Right lobe of liver (tissue), 6 donors: ENCODE results near the gene MINDY1. TPM values are rescaled to one million over a fixed set of nuclear protein-coding genes. Genes with fewer than 3 reads are reported as not detected.

Experiments
- ATAC-seq, 4 donors: fragments of 200-7000 bp; cut with Tn5 transposase; one replicate each; pipeline ENCODE4 v1.9.1; 2020; ENCODE audit warnings: mild to moderate bottlenecking in 4 of 4, moderate library complexity in 4 of 4
- DNase-seq, 3 donors: peaks; one replicate each; pipeline ENCODE4 v3.0.0-alpha.2; 2020
- H3K27ac ChIP-seq, 3 donors: fragments of 200-600 bp; one replicate each; pipeline ENCODE4 v1.8.0; 2022
- H3K27me3 ChIP-seq, 2 donors: fragments of 200-600 bp; one replicate each; pipeline ENCODE4 v1.8.0; 2022
- H3K36me3 ChIP-seq, 4 donors: fragments of 200-600 bp; sonication (generic) in 1 of 4; one replicate each; pipeline versions ENCODE4 v1.5.1 to v1.8.0; 2017 to 2022; ENCODE audit warnings: control low read depth in 1 of 4
- H3K4me1 ChIP-seq, 4 donors: fragments of 200-600 bp; sonication (generic) in 1 of 4; one replicate each; pipeline versions ENCODE4 v1.5.1 to v1.8.0; 2017 to 2022; ENCODE audit warnings: control low read depth in 1 of 4
- H3K4me3 ChIP-seq, 3 donors: fragments of 200-600 bp; one replicate each; pipeline ENCODE4 v1.8.0; 2022
- H3K9me3 ChIP-seq, 4 donors: fragments of 200-600 bp; sonication (generic) in 1 of 4; one replicate each; pipeline versions ENCODE4 v1.5.1 to v1.8.0; 2017 to 2022; ENCODE audit warnings: control low read depth in 1 of 4
- CTCF ChIP-seq, 4 donors: fragments of 200-600 bp in 3 of 4; fragments of 450-650 bp in 1 of 4; IDR thresholded peaks; one replicate each; pipeline versions ENCODE4 v1.5.1 to v1.8.0; 2016 to 2022; ENCODE audit warnings: antibody characterized with exemption in 4 of 4, mild to moderate bottlenecking in 2 of 4
- POLR2A ChIP-seq: fragments of 450-650 bp; IDR thresholded peaks from one replicate; pipeline ENCODE4 v1.6.1; 2017; ENCODE audit warnings: antibody characterized with exemption, mild to moderate bottlenecking
- whole genome bisulfite sequencing: methylation state at CpG from one replicate; pipeline ENCODE4 v1.1.6; 2018; ENCODE audit warnings: low coverage, low lambda C conversion rate; ENCODE audit not compliant: insufficient coverage; ENCODE audit errors: missing lambda C conversion rate; 5-methylcytosine and 5-hydroxymethylcytosine counted together
- intact Hi-C, 2 donors: fragments of 100-400 bp; cut with DNase I; formaldehyde crosslinking; loops; one replicate each; pipeline versions ENCODE4 v1.11.2 to v1.14.1; 2022
- total RNA-seq, 6 experiments: library from RNA; depleted of rRNA in 2 of 6; stranded (reverse); fragments of >200 nt in 2 of 6; fragmentation: NEBNext Ultra II Directional in 3 of 6; extraction: Animal tissue kit (Norgen Biotek cat#: 25700) in 3 of 6; gene quantifications; one replicate each; pipeline versions ENCODE4 v1.1.0 to v1.2.4, GENCODE V29; 2016 to 2023
- donor health status: DM: no; HTN: yes; CAD: no.
- donor health status: DM: no; HTN: no; CAD: no.
- donor health status: DM: no; HTN: no; CAD: no.
- donor health status: DM: no; HTN: yes; CAD: no.
- donor health status: DM: no; HTN: yes; CAD: no.

MINDY1 gene
- total RNA-seq, 6 experiments from 2014 or later, result 10.1 to 19.7 (median 15.4) TPM

- peak; percentile 46 to 64 (median 61) for DNase-seq
- Histone ChIP-seq H3K36me3 (peaks cover 0 to 2% (median under 1%) of the 10 kb centered on the region in 4 donors), H3K4me3 (peak overlapping the region; percentile 68 to 89 (median 81)), H3K27ac (peak overlapping the region; percentile 90 to 97 (median 92)), H3K9me3 (no peaks in the 10 kb centered on the region), H3K4me1 (peaks cover 0 to 58% (median 26%) of the 10 kb centered on the region in 4 donors), H3K27me3 (no peaks in the 10 kb centered on the region)
- intact Hi-C loops, result no loop called here
- peak in 1 of 4 donors; percentile 3 for ATAC-seq
- TF ChIP-seq CTCF (IDR thresholded peaks at IDR 0.05) (no peak), POLR2A (no peak)
- 0% methylated on average over 10 of the region's 67 CpGs for WGBS
Measured at GRCh38 chr1:150973836-150974579, 32.7 kb downstream of the MINDY1 start.

- H3K9me3 ChIP-seq, result no peaks in the 10 kb centered on the region
- TF ChIP-seq POLR2A, result no peak
- no peak for TF ChIP-seq CTCF (IDR thresholded peaks at IDR 0.05)
- H3K27me3 ChIP-seq, result no peaks in the 10 kb centered on the region
- 7% methylated on average over 5 of the region's 15 CpGs for WGBS
- peak overlapping the region; percentile 68 to 89 (median 81) for H3K4me3 ChIP-seq
- peak overlapping the region; percentile 90 to 97 (median 92) for H3K27ac ChIP-seq
- DNase-seq (peak in 1 of 3 donors; percentile 44), ATAC-seq (no peak)
- peaks cover 0 to 58% (median 25%) of the 10 kb centered on the region in 4 donors for H3K4me1 ChIP-seq
- intact Hi-C loops, result no loop called here
- H3K36me3 ChIP-seq, result peaks cover 0 to 9% (median 4%) of the 10 kb centered on the region in 4 donors
Measured at GRCh38 chr1:150973258-150973835, 33.4 kb downstream of the MINDY1 start.

- Histone ChIP-seq H3K27ac (peak overlapping the region; percentile 90 to 97 (median 92)), H3K9me3 (no peaks in the 10 kb centered on the region), H3K4me3 (peak overlapping the region; percentile 68 to 89 (median 81)), H3K27me3 (no peaks in the 10 kb centered on the region), H3K36me3 (peaks cover under 1 to 17% (median 10%) of the 10 kb centered on the region in 4 donors), H3K4me1 (peaks cover 0 to 54% (median 21%) of the 10 kb centered on the region in 4 donors)
- WGBS, result 20% methylated on average over 3 of the region's 4 CpGs
- TF ChIP-seq CTCF (IDR thresholded peaks at IDR 0.05) (no peak), POLR2A (peak; percentile 8)
- ATAC-seq, result peak; percentile 4 to 31 (median 16)
- intact Hi-C loops, result no loop called here
- DNase-seq, result peak; percentile 56 to 83 (median 79)
Measured at GRCh38 chr1:150972417-150972940, 34.2 kb downstream of the MINDY1 start.

GRCh38 chr1:150971583-150972416 lies 34.9 kb downstream of the MINDY1 start:
- Histone ChIP-seq H3K4me1 (peaks cover 0 to 53% (median 17%) of the 10 kb centered on the region in 4 donors), H3K27ac (peak overlapping the region; percentile 90 to 97 (median 92)), H3K9me3 (no peaks in the 10 kb centered on the region), H3K27me3 (no peaks in the 10 kb centered on the region), H3K4me3 (peak overlapping the region; percentile 68 to 89 (median 81)), H3K36me3 (peaks cover 5 to 24% (median 16%) of the 10 kb centered on the region in 4 donors)
- TF ChIP-seq CTCF (IDR thresholded peaks at IDR 0.05), result peak in 1 of 4 donors; percentile 32
- TF ChIP-seq POLR2A, result no peak
- WGBS, result 15% methylated on average over 4 of the region's 6 CpGs
- intact Hi-C loops, result no loop called here
- ATAC-seq (peak; percentile 26 to 46 (median 38)), DNase-seq (peak; percentile 70 to 80 (median 72))
